GM18499 (cell line): ENCODE data around the gene NCAPH2.

Experiments used
- ATAC-seq: cut with Tn5 transposase; IDR thresholded peaks from one replicate; pipeline ENCODE4 v1.9.1; 2021; ENCODE audit warnings: moderate number of reproducible peaks; ENCODE audit not compliant: insufficient read depth, unreplicated experiment

NCAPH2 gene

GRCh38 chr22:50544746-50545253 is 36.8 kb downstream of the NCAPH2 start:
- no peak for ATAC-seq

- no peak for ATAC-seq
These were observed 37.7 kb downstream of the NCAPH2 start, which contains the start of gene KLHDC7B for GRCh38 chr22:50545522-50546325. Gene KLHDC7B, plus strand, starts transcription at chr22:50545899. Its CDS starts 345 bp downstream, at chr22:50546244.

- no peak for ATAC-seq
These were observed 38.6 kb downstream of the NCAPH2 start for GRCh38 chr22:50546326-50547262.

GRCh38 chr22:50547263-50547985 is 39.4 kb downstream of the NCAPH2 start:
- ATAC-seq: no peak

GRCh38 chr22:50548040-50548920 is 40.3 kb downstream of the NCAPH2 start:
- ATAC-seq: no peak

GRCh38 chr22:50548921-50549790 is 41.1 kb downstream of the NCAPH2 start:
- ATAC-seq: no peak

- no peak for ATAC-seq
These were observed 42.4 kb downstream of the NCAPH2 start for GRCh38 chr22:50550395-50550794.

- no peak for ATAC-seq
These were observed 43.2 kb downstream of the NCAPH2 start for GRCh38 chr22:50551160-50551752.

GRCh38 chr22:50553310-50553709 is 45.3 kb downstream of the NCAPH2 start:
- ATAC-seq: no peak

GRCh38 chr22:50556703-50557102 is 48.7 kb downstream of the NCAPH2 start:
- ATAC-seq: no peak

GRCh38 chr22:50560034-50560433 is 52.0 kb downstream of the NCAPH2 start:
- ATAC-seq: no peak

GRCh38 chr22:50561401-50562358 is 53.7 kb downstream of the NCAPH2 start:
- ATAC-seq: no peak

GRCh38 chr22:50562523-50563412 is 54.7 kb downstream of the NCAPH2 start, which contains the start of gene SYCE3:
Gene SYCE3, minus strand, starts transcription at chr22:50562919. Its CDS starts 6,514 bp downstream, at chr22:50556405.
- no peak for ATAC-seq

- ATAC-seq: no peak
These were observed 55.6 kb downstream of the NCAPH2 start for GRCh38 chr22:50563413-50564160.

- ATAC-seq: no peak
These were observed 56.3 kb downstream of the NCAPH2 start for GRCh38 chr22:50564289-50564688.
